Erythroblast (primary cell): ENCODE results near the gene HS6ST1.

Source experiments
- GATA1 ChIP-seq: IDR thresholded peaks from 2 replicates; pipeline ENCODE4 v1.6.1; 2011; ENCODE audit warnings: low read depth, mild to moderate bottlenecking, control low read depth, low read length, moderate library complexity
- POLR2A ChIP-seq: IDR thresholded peaks from 2 replicates; pipeline ENCODE4 v1.6.1; 2011; ENCODE audit warnings: mild to moderate bottlenecking, low read length

- TF ChIP-seq POLR2A (no peak), GATA1 (no peak)
Measured at GRCh38 chr2:128272601-128273468, 45.8 kb downstream of the HS6ST1 start.
